NK-92 treated with Interleukin-12 subunit alpha and Interleukin-12 subunit beta, amount 100 ng/mL, for 24 hours (cell line): ENCODE measurements around the gene TNS3.

Source experiments
- DNase-seq: peaks from one replicate; lab custom pipeline; 2025; lab: John Stamatoyannopoulos, UW

Gene TNS3

GRCh38 chr7:47329320-47329926, 252.5 kb downstream of the TNS3 start:
- DNase-seq = no peak

DNA sequence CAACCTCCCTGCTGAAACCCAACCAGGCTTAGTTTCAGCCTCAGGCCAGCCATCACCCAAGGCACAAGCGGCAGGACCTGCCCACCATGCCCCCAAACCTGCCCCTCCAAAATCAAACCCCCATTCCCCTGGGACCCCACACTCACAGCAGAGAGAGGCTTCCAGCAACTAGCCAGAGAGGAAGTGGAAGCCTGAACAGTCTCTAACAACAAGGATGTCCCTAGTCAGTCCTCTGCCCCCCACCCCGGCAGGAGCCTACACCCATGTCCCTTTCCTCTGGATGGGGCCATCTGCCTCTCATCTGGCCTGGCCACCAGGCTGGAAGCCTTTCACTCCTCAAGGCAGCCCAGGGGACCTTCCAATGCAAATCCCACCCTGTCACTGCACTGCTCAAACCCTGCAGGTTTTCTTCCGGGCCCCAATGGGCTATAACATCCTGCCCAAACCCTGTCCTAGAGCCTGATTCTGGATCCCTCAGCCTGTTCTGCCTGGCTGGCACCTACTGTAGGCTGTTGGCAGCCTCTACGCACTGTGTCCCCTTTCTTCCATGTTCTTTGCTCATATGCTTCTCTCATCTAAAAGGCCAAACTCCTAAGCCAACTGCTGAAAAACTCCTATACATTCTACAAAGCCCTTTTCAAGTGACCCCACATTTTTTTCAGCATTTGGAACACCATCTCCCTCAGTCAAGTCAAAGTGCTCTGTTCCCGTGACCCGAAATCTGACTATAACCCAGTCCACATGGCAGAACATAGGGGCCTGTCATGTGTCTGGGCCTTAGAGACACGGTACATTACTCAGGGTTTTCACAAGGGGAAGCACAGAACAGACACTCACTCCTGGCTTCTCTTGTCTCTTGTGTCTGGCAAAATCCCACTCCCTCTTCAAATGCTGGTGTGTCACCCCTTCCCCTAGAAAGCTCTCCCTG, 253.3 kb downstream of the TNS3 start:
- no peak for DNase-seq

- no peak for DNase-seq
These were observed 254.1 kb downstream of the TNS3 start for GRCh38 chr7:47327698-47328391.

GRCh38 chr7:47327346-47327697, 254.6 kb downstream of the TNS3 start:
- no peak for DNase-seq

DNA sequence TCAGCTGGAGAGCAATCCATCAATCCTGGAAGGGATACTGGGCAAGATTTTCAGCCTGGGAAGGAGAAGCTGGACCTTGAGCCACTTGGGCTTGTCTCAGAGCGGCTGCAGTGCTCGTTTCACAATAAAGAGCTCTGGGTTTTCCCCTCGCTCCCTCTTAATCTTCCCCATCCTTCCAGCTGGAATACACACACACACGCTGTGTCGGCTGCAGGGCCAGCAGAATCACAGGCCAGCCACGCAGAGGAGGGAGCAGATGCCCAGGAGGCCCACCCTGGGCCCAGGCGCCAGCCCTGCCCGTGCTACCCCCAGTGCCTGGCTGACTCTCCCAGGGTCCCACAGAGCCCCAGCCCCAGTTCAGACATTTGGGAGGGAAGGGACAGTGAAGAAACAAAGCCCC, 255.1 kb downstream of the TNS3 start:
- DNase-seq = no peak

DNA sequence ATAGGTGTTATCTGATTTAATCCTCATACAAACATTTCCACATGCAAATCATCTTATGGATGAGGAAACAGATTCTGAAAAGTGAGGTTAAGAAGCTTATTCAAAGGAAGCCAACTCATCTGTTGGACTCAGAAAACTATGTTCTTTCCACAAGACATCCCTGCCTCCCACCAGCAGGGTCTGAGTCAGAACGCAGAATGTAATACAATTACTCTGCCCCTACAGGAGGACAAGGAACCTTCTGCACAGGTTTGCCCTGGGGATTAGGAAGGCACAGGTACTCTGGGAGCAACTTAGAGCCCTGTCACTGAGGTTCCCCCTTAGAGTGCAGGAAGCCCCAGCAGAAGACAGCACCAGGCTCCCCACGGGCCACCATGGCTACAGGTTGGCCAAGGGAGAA, 255.7 kb downstream of the TNS3 start:
- no peak for DNase-seq

- no peak for DNase-seq
These were observed 256.6 kb downstream of the TNS3 start for GRCh38 chr7:47325337-47325736.

GRCh38 chr7:47323904-47324303, 258.0 kb downstream of the TNS3 start:
- DNase-seq = no peak

DNA sequence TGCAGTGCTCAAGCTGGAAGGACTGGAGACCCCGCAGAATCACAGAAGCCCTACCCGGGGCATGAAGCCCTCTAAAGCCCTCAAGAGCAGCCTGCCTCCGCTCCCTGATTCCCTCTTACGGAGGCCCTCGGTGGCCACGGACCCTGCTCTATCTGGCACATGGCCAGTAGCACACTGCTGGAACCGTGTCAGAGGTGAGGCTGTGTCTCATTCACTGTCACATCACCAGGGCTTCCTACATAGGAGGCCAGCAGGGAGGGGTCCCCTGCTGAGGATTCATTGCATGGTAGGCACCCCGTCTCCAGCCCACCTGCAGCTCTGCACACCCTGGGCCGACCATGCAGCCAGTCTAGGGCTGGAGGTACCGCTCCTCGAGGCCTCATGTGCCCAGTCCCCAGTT, 259.2 kb downstream of the TNS3 start:
- DNase-seq = no peak

DNA sequence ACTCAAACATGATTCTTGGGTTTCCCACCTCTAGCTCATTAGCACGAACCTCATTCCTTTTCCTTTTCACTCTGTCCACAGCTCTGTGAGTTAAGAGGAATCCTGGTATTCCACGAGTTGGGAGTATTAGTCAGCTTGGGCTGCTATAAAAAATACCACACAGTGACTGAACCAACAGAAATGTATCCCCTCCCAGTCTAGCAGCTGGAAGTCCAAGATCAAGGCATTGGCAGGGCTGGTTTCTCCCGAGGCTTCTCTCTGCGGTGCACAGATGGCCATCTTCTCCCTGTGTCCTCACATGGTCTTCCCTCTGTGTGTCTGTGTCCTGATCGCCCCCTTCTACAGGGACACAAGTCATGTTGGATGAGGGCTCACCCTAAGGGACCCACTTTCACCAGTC, 261.6 kb downstream of the TNS3 start:
- DNase-seq = no peak

- DNase-seq = no peak
These were observed 263.3 kb downstream of the TNS3 start for GRCh38 chr7:47318395-47319182.

DNA sequence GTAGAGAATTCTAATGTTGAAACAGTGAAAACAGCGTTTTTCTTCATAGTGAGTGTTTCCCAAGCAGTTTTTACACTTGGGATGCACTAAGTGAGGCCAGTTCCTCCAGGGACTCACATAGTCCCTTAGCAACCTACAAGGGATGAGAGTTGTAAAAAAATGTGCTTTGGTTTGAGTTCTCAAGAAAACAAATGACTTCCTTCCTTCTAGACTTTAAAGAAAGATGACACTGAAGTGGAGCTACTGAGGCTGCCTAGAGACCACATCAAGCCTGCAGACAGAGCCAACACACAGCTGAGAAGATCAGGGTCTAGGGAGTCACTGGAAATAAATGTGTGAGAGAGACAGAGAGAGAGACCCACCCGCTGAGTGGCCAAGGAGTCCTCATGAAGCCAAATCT, 264.4 kb downstream of the TNS3 start:
- no peak for DNase-seq

DNA sequence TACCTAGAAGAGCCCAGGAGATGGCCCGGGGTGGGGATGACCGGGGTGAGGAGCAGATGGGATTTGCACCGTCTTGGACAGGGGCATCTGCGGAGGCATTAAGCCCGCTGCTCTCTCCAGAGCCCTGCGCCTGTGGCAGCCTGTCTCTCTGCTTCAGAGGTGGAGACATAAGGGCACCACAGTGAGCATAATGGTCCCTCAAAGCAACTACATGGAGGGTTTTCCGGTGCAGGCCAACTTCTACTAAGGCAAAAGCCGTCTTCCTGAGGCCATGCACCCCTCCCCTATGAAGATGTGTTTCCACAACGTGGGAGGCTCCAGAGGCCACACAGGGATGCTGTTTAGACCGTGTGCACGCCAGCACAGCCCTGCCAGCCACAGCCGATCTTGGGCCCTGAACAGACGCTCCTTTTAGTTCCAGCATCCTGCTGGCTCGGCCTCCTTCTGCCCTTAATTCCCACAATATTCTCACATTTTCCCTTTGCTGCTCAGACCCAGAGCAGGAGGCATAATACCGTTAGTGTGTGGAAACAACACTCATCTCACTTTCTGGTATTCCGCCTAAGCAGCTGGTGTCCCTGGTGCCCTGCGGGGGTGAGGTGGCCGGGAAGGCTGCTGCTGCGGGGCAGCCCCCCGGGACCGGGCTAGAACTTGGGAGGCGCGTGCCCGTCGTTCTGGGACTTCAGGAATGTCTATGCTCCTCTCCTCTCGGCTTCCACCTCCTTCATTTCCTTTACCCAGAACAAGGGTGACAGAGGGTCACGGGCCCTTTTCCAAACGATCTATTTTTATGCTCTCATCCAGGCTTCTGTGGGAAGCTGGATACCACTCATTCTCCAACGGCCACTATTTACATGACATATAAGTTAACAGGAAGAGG, 266.9 kb downstream of the TNS3 start:
- no peak for DNase-seq

- no peak for DNase-seq
These were observed 267.7 kb downstream of the TNS3 start for GRCh38 chr7:47314248-47314647.

GRCh38 chr7:47313564-47313963, 268.3 kb downstream of the TNS3 start:
- DNase-seq = no peak

DNA sequence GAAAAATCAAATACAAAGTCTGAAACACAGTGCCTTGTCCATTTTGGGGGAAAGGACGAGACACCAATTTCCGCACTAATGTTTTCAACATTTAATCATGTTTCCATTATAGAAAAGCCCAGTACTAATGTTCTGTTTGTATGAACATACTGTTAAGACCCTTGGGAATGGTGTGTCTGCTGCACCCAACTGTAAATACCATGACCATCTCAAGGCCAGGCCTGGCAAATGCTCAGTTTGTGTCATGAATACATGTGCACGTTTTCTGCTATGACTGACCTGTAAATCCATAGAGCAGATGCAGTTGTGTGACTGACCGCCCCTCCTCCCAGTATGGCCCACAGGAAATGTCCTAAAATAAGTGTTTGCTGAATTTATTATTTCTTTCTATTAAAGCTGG, 270.0 kb downstream of the TNS3 start:
- no peak for DNase-seq

DNA sequence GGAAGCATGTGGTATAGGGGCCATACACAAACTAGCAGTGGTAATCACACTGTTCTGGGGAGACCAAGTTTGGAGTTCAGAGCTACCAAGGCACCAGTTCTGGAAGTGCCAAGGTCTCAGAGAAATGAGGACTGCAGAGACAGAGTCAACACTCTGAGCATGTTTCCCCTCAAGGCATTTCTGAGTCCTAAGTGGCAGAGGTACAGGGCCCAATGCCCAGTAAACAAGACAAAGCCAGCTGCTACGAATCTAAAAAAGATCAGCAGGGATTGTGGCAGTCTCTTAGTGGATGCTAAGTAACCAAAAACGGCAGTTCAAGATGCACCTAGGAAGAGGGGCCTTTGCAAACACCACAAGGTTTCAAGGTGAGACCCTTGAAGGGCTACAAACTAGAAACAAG, 271.9 kb downstream of the TNS3 start:
- DNase-seq = no peak

DNA sequence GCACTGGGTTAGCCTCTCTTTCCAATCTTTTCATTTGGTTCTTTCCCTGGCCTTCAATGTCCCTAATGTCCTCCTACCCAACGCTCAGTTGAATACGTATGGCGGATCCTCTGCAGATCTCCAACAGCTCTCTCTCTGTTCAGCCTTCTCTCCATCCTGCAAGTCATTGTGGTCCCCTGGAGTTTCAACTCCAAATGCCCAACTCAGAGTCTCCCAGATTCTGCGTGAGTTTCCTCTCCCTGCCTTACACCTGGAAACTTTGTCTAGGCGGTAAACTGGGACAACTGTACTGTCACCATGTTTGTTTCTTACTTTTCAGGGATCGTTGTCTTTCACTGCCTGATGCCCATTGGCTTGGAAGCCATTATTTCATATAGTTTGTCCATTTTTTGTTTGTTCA, 273.1 kb downstream of the TNS3 start:
- no peak for DNase-seq

DNA sequence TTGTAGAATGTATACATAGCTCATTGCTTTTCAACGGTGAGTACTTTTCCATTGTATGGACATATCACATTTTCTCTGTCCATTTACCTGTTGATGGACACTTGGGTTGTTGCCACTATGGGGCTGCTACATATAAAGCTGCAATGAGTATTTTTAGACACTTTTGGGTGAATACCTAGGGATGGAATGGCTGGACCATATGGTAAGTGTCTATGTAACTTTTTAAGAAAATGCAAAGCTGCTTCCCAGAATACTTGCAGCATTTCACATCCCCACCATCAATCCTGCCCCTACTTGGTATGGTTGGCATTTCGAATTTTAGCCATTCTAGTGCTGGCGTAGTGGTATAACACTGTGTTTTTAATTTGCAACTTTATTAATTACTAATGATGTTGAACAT, 274.6 kb downstream of the TNS3 start:
- DNase-seq = no peak

GRCh38 chr7:47304727-47305719, 276.9 kb downstream of the TNS3 start:
- DNase-seq = no peak
